ENCODE results near the gene MED31.
A peak's percentile ranks its signal among the peaks of the same experiment; 100 is the strongest.

Gene MED31

GRCh38 chr17:6648181-6648580 lies 3.2 kb downstream of the MED31 start:
- CTCF ChIA-PET = interaction anchor here (0.7 to 1.0 kb wide), 3 partner anchors 19 to 177 kb away, joined by 3 to 6 read pairs (median 3); no protein-coding TSS in a partner anchor
- no peak for TF ChIP-seq ZNF248 (tag by site-specific recombination; IDR thresholded peaks at IDR 0.05)
- peak; percentile 60 for TF ChIP-seq ZNF654 (tag by site-specific recombination; IDR thresholded peaks at IDR 0.05; ENCODE audit: low read depth)
- TF ChIP-seq ZNF76 (tag by site-specific recombination; IDR thresholded peaks at IDR 0.05; ENCODE audit: borderline replicate concordance, low read depth) = no peak
- peak; percentile 72 for TF ChIP-seq PRDM1 (tag by site-specific recombination; IDR thresholded peaks at IDR 0.05)
- TF ChIP-seq, protein P1, sequence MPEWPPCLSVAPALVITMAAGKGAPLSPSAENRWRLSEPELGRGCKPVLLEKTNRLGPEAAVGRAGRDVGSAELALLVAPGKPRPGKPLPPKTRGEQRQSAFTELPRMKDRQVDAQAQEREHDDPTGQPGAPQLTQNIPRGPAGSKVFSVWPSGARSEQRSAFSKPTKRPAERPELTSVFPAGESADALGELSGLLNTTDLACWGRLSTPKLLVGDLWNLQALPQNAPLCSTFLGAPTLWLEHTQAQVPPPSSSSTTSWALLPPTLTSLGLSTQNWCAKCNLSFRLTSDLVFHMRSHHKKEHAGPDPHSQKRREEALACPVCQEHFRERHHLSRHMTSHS (tag by site-specific recombination; IDR thresholded peaks at IDR 0.05) = no peak
- TF ChIP-seq, protein P2, sequence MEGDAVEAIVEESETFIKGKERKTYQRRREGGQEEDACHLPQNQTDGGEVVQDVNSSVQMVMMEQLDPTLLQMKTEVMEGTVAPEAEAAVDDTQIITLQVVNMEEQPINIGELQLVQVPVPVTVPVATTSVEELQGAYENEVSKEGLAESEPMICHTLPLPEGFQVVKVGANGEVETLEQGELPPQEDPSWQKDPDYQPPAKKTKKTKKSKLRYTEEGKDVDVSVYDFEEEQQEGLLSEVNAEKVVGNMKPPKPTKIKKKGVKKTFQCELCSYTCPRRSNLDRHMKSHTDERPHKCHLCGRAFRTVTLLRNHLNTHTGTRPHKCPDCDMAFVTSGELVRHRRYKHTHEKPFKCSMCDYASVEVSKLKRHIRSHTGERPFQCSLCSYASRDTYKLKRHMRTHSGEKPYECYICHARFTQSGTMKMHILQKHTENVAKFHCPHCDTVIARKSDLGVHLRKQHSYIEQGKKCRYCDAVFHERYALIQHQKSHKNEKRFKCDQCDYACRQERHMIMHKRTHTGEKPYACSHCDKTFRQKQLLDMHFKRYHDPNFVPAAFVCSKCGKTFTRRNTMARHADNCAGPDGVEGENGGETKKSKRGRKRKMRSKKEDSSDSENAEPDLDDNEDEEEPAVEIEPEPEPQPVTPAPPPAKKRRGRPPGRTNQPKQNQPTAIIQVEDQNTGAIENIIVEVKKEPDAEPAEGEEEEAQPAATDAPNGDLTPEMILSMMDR (tag by site-specific recombination; IDR thresholded peaks at IDR 0.05) = peak; percentile 63; the same call in 1 of the 2 replicates
- Histone ChIP-seq H3K9me3 (ENCODE audit: control insufficient read depth, insufficient read depth, low read depth, low read length) (no peaks in the 10 kb centered on the region), H3K36me3 (ENCODE audit: control insufficient read depth in 2 of 2, insufficient read depth in 1 of 2, low read length in 2 of 2) (peaks cover 46 to 64% of the 10 kb centered on the region in 2 experiments), H3K4me3 (ENCODE audit: low read depth, low read length) (no peak overlapping the region), H3K4me1 (ENCODE audit: control insufficient read depth, insufficient read depth, low read length) (peaks cover 15% of the 10 kb centered on the region), H3K27ac (ENCODE audit: extremely low read depth, low read depth, low read length) (no peak overlapping the region)
- POLR2A ChIA-PET = interaction anchor here (0.6 to 1.3 kb wide), 2 partner anchors 8 to 83 kb away, joined by 4 to 5 read pairs; partner anchors contain the start of gene KIAA0753

- H3K36me3 ChIP-seq (ENCODE audit: control insufficient read depth in 2 of 2, insufficient read depth in 1 of 2, low read length in 2 of 2) = peaks cover 30 to 63% of the 10 kb centered on the region in 2 experiments; a peak in 2 of 3 replicates
- TF ChIP-seq ZNF660 (tag by site-specific recombination; IDR thresholded peaks at IDR 0.05) = no peak
- no peak for TF ChIP-seq ZFP37 (tag by site-specific recombination; IDR thresholded peaks at IDR 0.05)
- TF ChIP-seq, protein P1 (tag by site-specific recombination; IDR thresholded peaks at IDR 0.05) = no peak
- TF ChIP-seq, protein P3, sequence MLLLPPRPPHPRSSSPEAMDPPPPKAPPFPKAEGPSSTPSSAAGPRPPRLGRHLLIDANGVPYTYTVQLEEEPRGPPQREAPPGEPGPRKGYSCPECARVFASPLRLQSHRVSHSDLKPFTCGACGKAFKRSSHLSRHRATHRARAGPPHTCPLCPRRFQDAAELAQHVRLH (tag by site-specific recombination; IDR thresholded peaks at IDR 0.05) = no peak
- TF ChIP-seq KLF7 (tag by site-specific recombination; IDR thresholded peaks at IDR 0.05; ENCODE audit: borderline replicate concordance) = no peak
- ChIA-PET POLR2A (no interaction called here), CTCF (interaction anchor here (0.7 to 1.1 kb wide), 2 partner anchors 200 to 392 kb away, joined by 3 to 5 read pairs; partner anchors contain the start of gene SLC16A13)
- no peaks in the 10 kb centered on the region for H3K9me3 ChIP-seq (ENCODE audit: control insufficient read depth, insufficient read depth, low read depth, low read length)
- no peak overlapping the region for H3K27ac ChIP-seq (ENCODE audit: extremely low read depth, low read depth, low read length)
- no peak overlapping the region for H3K4me3 ChIP-seq (ENCODE audit: low read depth, low read length)
- H3K4me1 ChIP-seq (ENCODE audit: control insufficient read depth, insufficient read depth, low read length) = peaks cover 15% of the 10 kb centered on the region
Measured at GRCh38 chr17:6643451-6644125, 7.8 kb downstream of the MED31 start.

DNA sequence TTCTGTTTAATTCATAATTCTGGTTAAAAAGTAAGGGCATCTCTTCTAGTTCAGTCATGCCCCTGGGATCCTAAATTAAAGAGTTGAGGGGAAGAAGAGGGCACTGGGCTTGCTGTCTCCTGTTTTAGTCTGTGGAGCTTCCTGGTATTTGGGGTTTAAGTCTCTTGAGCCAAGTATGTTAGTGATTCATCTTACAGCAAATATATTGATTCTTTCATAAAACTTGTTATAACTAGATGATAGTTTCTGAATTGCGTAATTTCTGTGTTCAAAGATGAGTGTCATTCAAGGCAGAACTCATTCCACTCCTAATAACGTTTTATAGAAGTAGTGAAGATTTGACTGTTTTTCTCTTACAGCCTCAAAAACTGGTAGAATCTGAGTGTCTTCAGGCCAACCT lies 8.8 kb downstream of the MED31 start:
- Histone ChIP-seq H3K4me3 (ENCODE audit: low read depth, low read length) (no peak overlapping the region), H3K27ac (ENCODE audit: extremely low read depth, low read depth, low read length) (no peak overlapping the region), H3K9me3 (ENCODE audit: control insufficient read depth, insufficient read depth, low read depth, low read length) (no peaks in the 10 kb centered on the region), H3K4me1 (ENCODE audit: control insufficient read depth, insufficient read depth, low read length) (peaks cover 13% of the 10 kb centered on the region; the same call in 1 of the 2 replicates), H3K36me3 (ENCODE audit: control insufficient read depth in 2 of 2, insufficient read depth in 1 of 2, low read length in 2 of 2) (peaks cover 27 to 53% of the 10 kb centered on the region in 2 experiments; a peak in 2 of 3 replicates)
- TF ChIP-seq ZNF777 (tag by site-specific recombination; IDR thresholded peaks at IDR 0.05; ENCODE audit: borderline replicate concordance) (no peak), KLF8 (tag by site-specific recombination; IDR thresholded peaks at IDR 0.05) (no peak)
- ChIA-PET CTCF (interaction anchor here (1.7 kb wide), 1 partner anchor 362 kb away, joined by 5 read pairs; no protein-coding TSS in a partner anchor), POLR2A (interaction anchor here (1.9 kb wide), 1 partner anchor 8 kb away, joined by 26 read pairs; the partner anchor contains the start of genes C17orf100 and MED31)

All from HEK293 (cell line).